B cell (primary cell): ENCODE results near the gene CPNE1. TPM values are rescaled to one million over a fixed set of nuclear protein-coding genes. Genes with fewer than 3 reads are reported as not detected.

Source experiments
- ATAC-seq: fragments of 200-7000 bp; cut with Tn5 transposase; one replicate; pipeline ENCODE4 v1.10.0; 2021; ENCODE audit warnings: low read depth, mild to moderate bottlenecking, moderate number of reproducible peaks, moderate library complexity
- CTCF ChIA-PET: fragments of 350-600 bp; sonication (Branson Sonifier 250); formaldehyde crosslinking; loops from one replicate; lab custom pipeline; 2021; ENCODE audit warnings: antibody characterized with exemption, inconsistent platforms; lab: Charles Lee
- POLR2A ChIA-PET: fragments of 350-600 bp; sonication (Branson Sonifier 250); formaldehyde crosslinking; loops from one replicate; lab custom pipeline; 2021; ENCODE audit warnings: antibody characterized with exemption; lab: Charles Lee
- DNase-seq: peaks from one replicate; pipeline ENCODE4 v3.0.0; 2013
- H2AFZ ChIP-seq: 2 replicates; pipeline ENCODE4 v1.6.1; 2012; ENCODE audit warnings: mild to moderate bottlenecking, low read depth, low read length; ENCODE audit not compliant: insufficient read depth, poor library complexity, severe bottlenecking
- H3K27ac ChIP-seq, 2 donors: 1 replicate in 1 of 2; 2 replicates in 1 of 2; pipeline ENCODE4 v1.5.1; 2012 to 2013; ENCODE audit warnings: low read length in 2 of 2, mild to moderate bottlenecking in 2 of 2, moderate library complexity in 1 of 2
- H3K27me3 ChIP-seq, 4 experiments: fragments of 200-600 bp in 1 of 4; sonication (generic) in 1 of 4; replicated peaks in 1 of 4; 1 replicate in 2 of 4; 2 replicates in 2 of 4; pipeline versions ENCODE4 v1.6.1 to v1.7.0; 2013 to 2016; ENCODE audit warnings: low read length in 3 of 4, mild to moderate bottlenecking in 2 of 4, mixed read lengths in 1 of 4, moderate library complexity in 1 of 4; ENCODE audit not compliant: insufficient read depth in 4 of 4, control insufficient read depth in 3 of 4; ENCODE audit errors: control extremely low read depth in 1 of 4
- H3K36me3 ChIP-seq, 2 experiments: replicated peaks in 1 of 2; 1 replicate in 1 of 2; 2 replicates in 1 of 2; pipeline versions ENCODE4 v1.6.1 to v1.7.1; 2013; ENCODE audit warnings: low read length in 1 of 2; ENCODE audit not compliant: insufficient read depth in 2 of 2, control insufficient read depth in 1 of 2; ENCODE audit errors: control extremely low read depth in 1 of 2, extremely low read depth in 1 of 2
- H3K4me1 ChIP-seq, 2 donors: fragments of 200-600 bp in 1 of 2; sonication (generic) in 1 of 2; 1 replicate in 1 of 2; 2 replicates in 1 of 2; pipeline versions ENCODE4 v1.5.1 to v1.6.1; 2013 to 2017; ENCODE audit warnings: low read length in 2 of 2; ENCODE audit not compliant: control insufficient read depth in 2 of 2, insufficient read depth in 2 of 2
- H3K4me2 ChIP-seq: replicated peaks from 2 replicates; pipeline ENCODE3; 2012; ENCODE audit warnings: mild to moderate bottlenecking, low read depth, low read length; ENCODE audit not compliant: poor library complexity, severe bottlenecking
- H3K4me3 ChIP-seq, 5 experiments: fragments of 200-600 bp in 1 of 5; sonication (generic) in 1 of 5; 1 replicate in 3 of 5; 2 replicates in 2 of 5; pipeline versions ENCODE4 v1.5.1 to v1.7.0; 2011 to 2016; ENCODE audit warnings: low read length in 4 of 5, mild to moderate bottlenecking in 4 of 5, low read depth in 2 of 5, control low read depth in 1 of 5, moderate library complexity in 1 of 5; ENCODE audit not compliant: insufficient read depth in 1 of 5; ENCODE audit errors: control extremely low read depth in 1 of 5, extremely low read depth in 1 of 5
- H3K79me2 ChIP-seq: fragments of 200-600 bp; sonication (generic); one replicate; pipeline ENCODE4 v1.6.0; 2016; ENCODE audit warnings: low read length; ENCODE audit not compliant: control insufficient read depth, insufficient read depth
- H3K9ac ChIP-seq: fragments of 200-600 bp; sonication (generic); 2 replicates; pipeline ENCODE4 v1.6.1; 2017; ENCODE audit warnings: mild to moderate bottlenecking, low read length, moderate library complexity
- H3K9me3 ChIP-seq, 3 donors: one replicate each; pipeline versions ENCODE4 v1.6.1 to v1.7.1; 2013; ENCODE audit warnings: low read length in 2 of 3; ENCODE audit not compliant: control insufficient read depth in 2 of 3, insufficient read depth in 1 of 3; ENCODE audit errors: control extremely low read depth in 1 of 3
- H4K20me1 ChIP-seq: 2 replicates; pipeline ENCODE4 v1.6.0; 2012; ENCODE audit warnings: mild to moderate bottlenecking, low read length; ENCODE audit not compliant: insufficient read depth, control insufficient read depth, poor library complexity, severe bottlenecking
- H3K27ac Mint-ChIP-seq: one replicate; pipeline ENCODE4 v1.8.0; 2021; ENCODE audit warnings: mixed read lengths
- H3K27me3 Mint-ChIP-seq: one replicate; pipeline ENCODE4 v1.8.0; 2021; ENCODE audit warnings: mixed read lengths
- H3K4me1 Mint-ChIP-seq: one replicate; pipeline ENCODE4 v1.8.0; 2021; ENCODE audit warnings: mixed read lengths
- H3K4me3 Mint-ChIP-seq: one replicate; pipeline ENCODE4 v1.8.0; 2021; ENCODE audit warnings: mixed read lengths
- H3K9me3 Mint-ChIP-seq: one replicate; pipeline ENCODE4 v1.8.0; 2022; ENCODE audit warnings: mixed read lengths; ENCODE audit not compliant: insufficient read depth
- CTCF ChIP-seq: fragments of 200-600 bp; IDR thresholded peaks from one replicate; pipeline ENCODE4 v1.8.0; 2022; ENCODE audit warnings: antibody characterized with exemption, mild to moderate bottlenecking
- EZH2 ChIP-seq: IDR thresholded peaks from 2 replicates; pipeline ENCODE4 v1.6.1; 2012; ENCODE audit warnings: borderline replicate concordance, low read depth, mild to moderate bottlenecking, moderate library complexity, low read length; ENCODE audit not compliant: insufficient read depth, poor library complexity, severe bottlenecking
- WGBS: methylation state at CpG from one replicate; pipeline ENCODE4 v1.1.5; 2013; ENCODE audit warnings: missing lambda C conversion rate; ENCODE audit not compliant: insufficient coverage; 5-methylcytosine and 5-hydroxymethylcytosine counted together
- intact Hi-C: fragments of 100-400 bp; cut with micrococcal nuclease; formaldehyde crosslinking; loops from one replicate; pipeline ENCODE4 v1.10.0; 2022
- polyA plus RNA-seq: library from polyadenylated mRNA; depleted of rRNA; stranded (reverse); fragments of >200 nt; gene quantifications from 2 replicates; pipeline ENCODE4 v1.2.3, GENCODE V29; 2012
- total RNA-seq, 2 donors: library from RNA; stranded (reverse); fragments of 120-200 nt in 1 of 2; gene quantifications; 1 replicate in 1 of 2; 2 replicates in 1 of 2; pipeline versions ENCODE4 v1.2.3 to v1.2.4, GENCODE V29; 2013 to 2022

The CPNE1 gene
- total and polyA plus RNA-seq, 2 donors (not counting 1 experiment from before 2014, with no cell fraction given): 321 to 323 TPM

DNA sequence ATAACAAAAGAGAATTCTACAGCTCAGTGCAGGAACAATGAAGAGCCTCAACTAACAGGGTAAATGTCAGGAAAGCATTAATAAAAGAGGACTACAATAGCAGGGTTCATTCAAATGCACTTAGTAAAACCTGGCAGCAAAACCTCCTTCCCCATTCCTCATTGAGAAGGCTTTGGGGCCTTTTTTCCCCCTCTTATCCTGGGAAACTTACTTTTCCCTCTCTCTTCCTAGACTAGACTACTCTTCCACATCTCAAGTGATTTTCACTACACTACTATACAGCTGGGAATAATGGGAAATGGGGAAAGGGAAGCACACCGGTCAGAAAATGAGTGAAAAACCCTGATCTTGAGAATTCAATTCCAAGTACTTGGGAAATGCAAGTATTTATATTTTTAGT is 44.6 kb upstream of the CPNE1 start:
- Histone ChIP-seq H4K20me1 (peaks cover 49% of the 10 kb centered on the region), H3K79me2 (peaks cover 50% of the 10 kb centered on the region), H3K27me3 (no peaks in the 10 kb centered on the region), H3K4me1 (peaks cover 0 to 5% of the 10 kb centered on the region in 2 donors), H2AFZ (no peak overlapping the region), H3K36me3 (peaks cover 28 to 90% of the 10 kb centered on the region in 2 experiments), H3K9ac (no peak overlapping the region), H3K9me3 (no peaks in the 10 kb centered on the region), H3K27ac (no peak overlapping the region), H3K4me3 (no peak overlapping the region), H3K4me2 (no peak overlapping the region)
- ATAC-seq (no peak), DNase-seq (peak; percentile 9)
- WGBS: no CpG with 5 or more reads among the region's 1 CpG
- Mint-ChIP-seq H3K9me3 (no peaks in the 10 kb centered on the region), H3K4me3 (no peak overlapping the region), H3K27ac (no peak overlapping the region), H3K4me1 (peaks cover 28% of the 10 kb centered on the region), H3K27me3 (no peaks in the 10 kb centered on the region)
- ChIA-PET POLR2A (no interaction called here), CTCF (interaction anchor here (1.9 kb wide), 1 partner anchor 10 kb away, joined by 4 read pairs; the partner anchor contains the start of genes NFS1 and ROMO1)
- TF ChIP-seq CTCF (no peak), EZH2 (no peak)
- intact Hi-C loops: no loop called here

DNA sequence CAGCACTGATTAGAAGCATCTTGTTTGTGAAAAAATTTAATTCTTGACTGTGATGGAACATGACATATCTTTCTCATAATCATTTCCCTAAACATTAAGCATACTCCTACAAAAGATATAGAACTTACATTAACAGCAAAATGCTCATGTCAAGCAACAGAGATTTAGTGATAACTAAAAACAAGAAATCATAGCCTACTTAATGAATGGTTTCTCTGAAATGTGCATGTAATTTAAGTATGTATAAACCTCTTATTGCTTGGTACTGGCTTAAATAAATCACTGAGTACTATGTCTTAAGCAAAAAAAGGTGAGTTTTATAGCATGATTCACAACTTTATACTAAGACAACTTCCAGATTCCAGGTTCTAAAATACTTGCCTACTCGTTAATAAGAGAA is 43.8 kb upstream of the CPNE1 start:
- H3K27ac Mint-ChIP-seq: no peak overlapping the region
- H3K4me3 Mint-ChIP-seq: no peak overlapping the region
- Histone ChIP-seq H4K20me1 (peaks cover 43% of the 10 kb centered on the region), H3K9me3 (no peaks in the 10 kb centered on the region), H3K36me3 (peaks cover 25 to 89% of the 10 kb centered on the region in 2 experiments), H3K4me1 (peaks cover 0 to 5% of the 10 kb centered on the region in 2 donors), H3K27me3 (no peaks in the 10 kb centered on the region), H3K4me2 (no peak overlapping the region), H3K9ac (no peak overlapping the region), H3K79me2 (peaks cover 44% of the 10 kb centered on the region), H3K27ac (no peak overlapping the region), H3K4me3 (no peak overlapping the region), H2AFZ (no peak overlapping the region)
- ATAC-seq: no peak
- CTCF ChIA-PET: interaction anchor here (0.8 to 1.9 kb wide), 2 partner anchors 9 to 246 kb away, joined by 3 to 4 read pairs; partner anchors contain the start of genes NFS1 and ROMO1
- H3K9me3 Mint-ChIP-seq: no peaks in the 10 kb centered on the region
- DNase-seq: peak; percentile 12
- peaks cover 24% of the 10 kb centered on the region for H3K4me1 Mint-ChIP-seq
- POLR2A ChIA-PET: no interaction called here
- TF ChIP-seq EZH2 (no peak), CTCF (no peak)
- intact Hi-C loops: no loop called here
- no peaks in the 10 kb centered on the region for H3K27me3 Mint-ChIP-seq
- no CpG with 5 or more reads among the region's 1 CpG for WGBS
